Stimulated activated naive CD8-positive, alpha-beta T cell treated with anti-CD3 and anti-CD28 coated beads, Interleukin-15, Interleukin-2, amounts not matched to agents 100 ng/mL and 50 ng/mL, for 24 hours (primary cell): ENCODE results near the gene BCAS1.
A peak's percentile ranks its signal among the peaks of the same experiment; 100 is the strongest.

Experiments
- H3K27ac Mint-ChIP-seq: one replicate; pipeline ENCODE4 v1.8.0; 2021; ENCODE audit warnings: mild to moderate bottlenecking, mixed read lengths
- H3K27me3 Mint-ChIP-seq: one replicate; pipeline ENCODE4 v1.8.0; 2021; ENCODE audit warnings: mixed read lengths
- H3K36me3 Mint-ChIP-seq: one replicate; pipeline ENCODE4 v1.8.0; 2021; ENCODE audit warnings: low read depth, mixed read lengths
- H3K4me1 Mint-ChIP-seq: one replicate; pipeline ENCODE4 v1.8.0; 2021; ENCODE audit warnings: low read depth, mixed read lengths
- H3K4me3 Mint-ChIP-seq: one replicate; pipeline ENCODE4 v1.8.0; 2021; ENCODE audit warnings: mild to moderate bottlenecking, mixed read lengths
- H3K9me3 Mint-ChIP-seq: one replicate; pipeline ENCODE4 v1.8.0; 2021; ENCODE audit warnings: mixed read lengths

The BCAS1 gene

DNA sequence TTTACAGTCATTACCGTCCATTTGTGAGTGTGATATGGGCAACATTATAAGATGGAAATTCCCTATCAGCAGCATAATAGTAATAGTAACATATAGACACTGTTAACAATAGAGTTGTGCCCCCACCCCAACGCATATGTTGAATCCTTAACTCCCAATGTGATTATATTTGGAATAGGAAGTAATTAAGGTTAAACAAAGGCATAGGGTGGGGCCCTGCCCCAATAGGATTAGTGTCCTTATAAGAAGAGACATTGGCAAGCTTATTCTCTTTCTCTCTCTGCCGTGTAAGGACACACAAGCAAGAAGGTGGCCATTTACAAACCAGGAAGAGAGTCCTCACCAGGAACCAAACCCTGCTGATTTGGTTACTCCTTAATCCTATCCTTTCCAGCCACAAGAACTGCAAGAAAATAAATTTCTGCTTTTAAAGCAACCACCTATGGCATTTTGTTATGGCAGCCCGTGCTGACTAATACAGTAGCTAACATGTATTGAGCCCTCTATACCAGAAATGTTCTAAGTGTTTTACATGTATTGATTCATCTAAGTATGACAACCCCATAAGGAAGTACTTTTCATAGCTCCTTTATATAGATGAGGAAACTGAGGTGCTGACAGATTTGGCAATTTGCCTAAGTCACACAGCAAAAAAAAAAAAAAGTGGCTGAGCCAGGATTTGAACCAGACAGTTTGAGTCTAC lies 114.2 kb downstream of the BCAS1 start:
- Mint-ChIP-seq H3K36me3 (no peaks in the 10 kb centered on the region), H3K27ac (no peak overlapping the region), H3K27me3 (peaks cover 12% of the 10 kb centered on the region), H3K4me1 (peaks cover 5% of the 10 kb centered on the region), H3K4me3 (no peak overlapping the region), H3K9me3 (peaks cover 10% of the 10 kb centered on the region)

DNA sequence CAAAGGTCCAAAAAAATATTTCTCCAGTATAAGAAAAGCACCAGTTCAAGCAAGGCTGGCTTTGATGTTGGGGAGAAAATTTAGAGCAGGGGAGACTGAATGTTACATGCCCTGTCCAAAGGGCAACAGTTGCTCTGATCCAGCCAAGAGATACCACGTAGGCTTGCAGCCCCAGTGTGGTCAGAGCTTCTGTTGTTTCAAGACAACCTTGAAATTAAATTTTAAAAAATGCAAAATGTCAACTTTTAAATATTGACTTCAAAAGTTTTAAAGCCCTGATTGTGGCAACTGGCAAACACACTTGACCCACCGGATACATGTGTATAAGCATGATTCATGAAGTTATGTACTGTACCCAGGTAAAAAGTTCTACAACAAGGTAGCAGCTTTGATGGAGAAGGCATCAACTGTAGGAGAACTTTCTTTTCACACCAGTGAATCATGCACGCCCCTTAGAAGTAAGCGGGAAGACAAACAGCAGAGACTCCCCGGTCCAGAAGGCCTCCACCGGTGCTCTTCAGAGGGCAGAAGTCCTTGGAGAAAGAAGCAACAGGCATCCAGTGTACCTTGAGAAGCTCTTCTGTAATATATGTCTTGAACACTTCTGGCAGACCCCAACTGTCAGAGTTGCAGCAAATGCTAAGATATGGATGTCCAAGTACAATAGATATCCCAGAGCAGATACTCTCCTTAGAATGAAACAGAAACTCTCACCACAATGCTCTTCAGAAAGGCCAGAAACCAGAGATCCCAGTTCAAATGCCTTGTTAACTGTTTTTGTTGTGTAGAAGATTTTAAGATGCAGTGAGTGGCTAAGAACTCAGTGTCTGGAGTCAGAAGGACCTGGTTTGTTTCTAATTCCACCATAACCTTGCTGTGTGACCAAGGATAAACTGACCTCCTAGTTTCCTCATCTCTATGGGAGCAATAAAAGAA lies 115.4 kb downstream of the BCAS1 start:
- Mint-ChIP-seq H3K4me3 (no peak overlapping the region), H3K27ac (no peak overlapping the region), H3K9me3 (peaks cover 10% of the 10 kb centered on the region), H3K4me1 (peaks cover 12% of the 10 kb centered on the region), H3K36me3 (no peaks in the 10 kb centered on the region), H3K27me3 (peaks cover 6% of the 10 kb centered on the region)

DNA sequence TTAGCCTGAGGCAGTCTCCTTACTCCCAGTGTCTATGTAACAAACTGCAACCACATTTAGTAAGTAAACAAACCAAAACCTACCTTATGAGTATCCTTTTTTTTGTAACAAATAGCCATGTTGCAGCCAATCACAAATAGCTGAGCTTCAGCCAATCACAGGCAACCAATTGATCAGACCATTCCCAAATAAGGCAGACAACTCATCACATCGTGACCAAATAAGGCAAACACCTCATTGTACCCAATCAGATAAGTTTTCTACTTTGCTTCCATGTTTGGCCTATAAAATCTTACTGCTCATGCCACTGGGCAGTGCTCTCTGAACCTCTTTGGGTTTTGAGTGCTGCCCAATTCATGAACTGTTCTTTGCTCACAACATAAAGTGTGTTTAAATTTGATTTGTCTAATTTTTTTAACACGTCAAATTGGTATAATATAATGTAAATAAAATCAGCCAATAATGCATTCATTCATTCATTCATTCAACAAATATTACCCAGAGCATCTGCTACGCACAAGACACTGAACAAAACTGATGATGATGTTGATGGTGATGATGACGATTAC lies 117.8 kb downstream of the BCAS1 start:
- Mint-ChIP-seq H3K27me3 (no peaks in the 10 kb centered on the region), H3K9me3 (peaks cover 10% of the 10 kb centered on the region), H3K4me3 (no peak overlapping the region), H3K27ac (no peak overlapping the region), H3K36me3 (no peaks in the 10 kb centered on the region), H3K4me1 (peaks cover 36% of the 10 kb centered on the region)

DNA sequence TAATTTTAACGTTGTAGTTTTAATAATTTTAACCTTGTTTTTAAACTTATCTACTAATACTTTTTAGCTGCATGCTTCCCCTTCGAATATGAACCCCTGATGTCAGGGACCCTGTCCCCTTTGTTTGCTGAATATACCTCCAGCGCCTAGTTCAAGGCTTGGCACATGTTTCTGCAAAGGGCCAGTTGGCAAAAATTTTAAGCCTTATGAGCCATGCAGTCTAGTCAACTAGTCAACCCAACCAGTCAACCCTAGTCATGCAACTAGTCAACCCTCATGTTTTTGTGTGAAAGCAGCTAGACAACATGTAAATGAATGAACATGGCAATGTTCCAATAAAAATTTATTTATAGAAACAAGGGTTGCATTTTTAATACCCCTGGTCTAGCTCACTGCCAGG lies 119.8 kb downstream of the BCAS1 start:
- H3K4me3 Mint-ChIP-seq = no peak overlapping the region
- H3K36me3 Mint-ChIP-seq = no peaks in the 10 kb centered on the region
- peaks cover 36% of the 10 kb centered on the region for H3K4me1 Mint-ChIP-seq
- no peaks in the 10 kb centered on the region for H3K27me3 Mint-ChIP-seq
- H3K9me3 Mint-ChIP-seq = peaks cover 10% of the 10 kb centered on the region
- peak overlapping the region; percentile 92 for H3K27ac Mint-ChIP-seq

DNA sequence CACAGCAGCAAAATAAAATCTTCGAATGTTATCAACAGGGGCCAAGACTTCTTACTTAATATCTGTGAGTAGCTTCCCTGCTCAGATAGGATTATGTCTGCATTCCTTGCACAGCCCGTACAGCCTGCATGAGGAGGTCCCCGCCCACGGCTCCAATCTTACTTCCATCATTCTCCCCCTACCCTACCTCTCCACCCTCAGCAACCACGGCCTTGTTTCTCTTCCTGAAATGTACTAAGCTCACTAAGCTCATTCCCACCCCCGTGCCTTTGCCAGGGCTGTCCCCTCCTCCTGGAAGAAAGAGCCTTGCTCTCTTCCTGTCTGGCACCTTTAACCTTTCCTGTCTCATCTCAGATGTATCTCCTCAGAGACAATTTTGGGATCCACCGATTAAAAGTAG lies 120.4 kb downstream of the BCAS1 start:
- Mint-ChIP-seq H3K36me3 (no peaks in the 10 kb centered on the region), H3K9me3 (peaks cover 10% of the 10 kb centered on the region), H3K27me3 (no peaks in the 10 kb centered on the region), H3K4me1 (peaks cover 36% of the 10 kb centered on the region), H3K4me3 (peak overlapping the region; percentile 5), H3K27ac (peak overlapping the region; percentile 92)

DNA sequence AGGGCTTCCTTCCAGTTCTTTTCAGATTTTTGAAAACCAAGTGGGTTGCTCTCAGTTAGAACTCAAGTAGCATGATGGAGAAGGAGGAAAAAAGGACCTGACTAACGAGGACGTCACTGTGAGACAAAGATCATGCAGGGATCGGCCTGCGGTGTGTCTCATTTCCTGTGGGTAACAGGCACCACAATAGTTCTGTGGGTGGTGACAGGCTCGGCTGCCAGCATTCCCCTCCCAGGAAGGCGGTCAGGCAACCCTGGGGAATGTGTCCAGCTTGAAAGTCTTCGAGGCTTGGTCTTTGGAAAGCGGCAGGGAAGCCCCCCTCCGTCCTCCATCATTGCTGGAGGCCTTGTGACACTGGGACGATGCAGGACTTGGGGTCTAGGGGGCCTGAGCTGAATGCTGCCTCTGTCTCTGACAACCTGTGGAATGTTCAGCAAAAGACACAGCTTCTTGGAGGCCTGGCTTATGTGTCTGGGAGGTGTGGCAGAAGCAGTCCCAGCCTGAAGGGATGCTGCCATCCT lies 121.0 kb downstream of the BCAS1 start:
- peaks cover 36% of the 10 kb centered on the region for H3K4me1 Mint-ChIP-seq
- peak overlapping the region; percentile 77 for H3K4me3 Mint-ChIP-seq
- H3K27ac Mint-ChIP-seq = peak overlapping the region; percentile 92

DNA sequence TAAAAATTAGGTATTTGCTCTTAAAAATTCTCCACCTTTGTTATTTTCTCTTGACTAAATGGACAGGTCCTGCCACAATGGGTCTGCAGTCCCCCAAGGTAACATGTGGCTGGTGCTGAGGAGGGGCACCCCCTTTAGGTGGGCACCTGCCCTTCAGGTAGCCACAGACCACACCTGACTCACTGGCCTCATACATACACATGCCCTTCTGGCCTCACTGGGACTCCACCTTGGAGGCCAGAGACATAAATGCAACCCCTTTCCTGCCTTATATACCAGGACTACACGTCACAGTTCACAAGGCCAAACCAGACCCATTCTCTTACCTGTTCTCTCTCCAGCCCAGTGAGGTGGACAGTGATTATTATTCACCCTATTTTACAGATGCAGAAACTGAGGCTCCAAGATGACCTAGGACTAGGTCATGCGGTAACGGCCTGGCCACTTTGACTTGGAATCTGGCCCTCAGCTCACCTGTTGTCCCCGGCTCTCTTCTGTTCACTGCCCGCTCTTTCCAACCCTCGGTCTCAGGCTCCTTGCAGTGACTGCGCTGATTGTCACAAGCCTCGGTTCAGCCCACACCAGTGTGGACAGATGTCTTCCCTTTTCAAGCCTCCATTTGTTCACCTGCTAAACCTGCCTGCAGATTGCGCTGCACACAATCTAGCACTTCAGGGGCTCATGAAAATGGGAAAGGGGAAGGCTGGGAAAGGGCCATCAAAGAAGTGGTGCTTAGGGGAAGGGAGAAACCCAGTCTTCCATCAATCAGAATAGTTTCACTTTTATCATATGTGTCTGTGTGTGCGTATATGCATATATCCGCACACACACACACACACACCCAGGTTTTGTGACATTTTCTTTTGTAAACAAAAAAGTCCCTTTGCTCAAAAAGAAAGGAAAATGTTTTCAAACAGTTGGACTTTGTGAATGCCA lies 121.7 kb downstream of the BCAS1 start:
- Mint-ChIP-seq H3K27ac (peak overlapping the region; percentile 92), H3K27me3 (no peaks in the 10 kb centered on the region), H3K4me3 (peak overlapping the region; percentile 77), H3K36me3 (no peaks in the 10 kb centered on the region), H3K9me3 (peaks cover 10% of the 10 kb centered on the region), H3K4me1 (peaks cover 41% of the 10 kb centered on the region)

More for the DNA sequence above, 121.0 kb downstream of the BCAS1 start:
- Mint-ChIP-seq H3K9me3 (peaks cover 10% of the 10 kb centered on the region), H3K27me3 (no peaks in the 10 kb centered on the region), H3K36me3 (no peaks in the 10 kb centered on the region)

DNA sequence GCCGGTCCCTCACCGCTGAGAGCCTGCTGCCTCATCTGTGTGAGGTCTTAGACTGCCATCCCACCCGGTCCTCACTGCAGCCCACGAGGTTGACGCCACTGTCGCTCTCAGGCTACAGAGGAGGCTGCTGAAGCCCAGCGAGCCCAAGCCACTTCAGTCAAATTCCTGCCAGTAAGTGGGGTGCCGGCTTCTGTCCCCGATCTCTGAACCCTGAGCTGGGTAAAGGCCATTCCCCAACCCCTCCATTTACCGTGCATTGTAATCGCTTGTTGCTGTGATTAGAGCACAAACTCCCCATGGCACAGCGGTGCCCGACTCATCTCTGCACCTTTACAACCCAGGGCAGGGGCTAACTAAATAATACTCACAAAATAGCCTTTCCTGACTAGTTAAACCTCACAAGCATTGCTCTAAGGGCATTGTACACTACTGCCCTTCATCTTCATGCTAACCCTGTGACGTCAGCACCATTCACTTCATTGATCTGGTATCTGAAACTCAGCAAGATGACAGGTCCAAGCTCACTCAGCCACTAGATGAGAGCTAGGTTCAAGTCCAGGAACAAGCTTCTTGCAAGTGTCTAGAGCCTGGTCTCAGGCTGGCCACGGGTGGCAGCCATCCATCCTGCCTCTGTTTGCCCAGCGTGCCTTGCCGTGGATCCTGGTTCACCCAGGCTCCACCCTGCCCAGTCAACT lies 122.7 kb downstream of the BCAS1 start:
- Mint-ChIP-seq H3K36me3 (no peaks in the 10 kb centered on the region), H3K4me3 (no peak overlapping the region), H3K4me1 (peaks cover 48% of the 10 kb centered on the region), H3K27me3 (no peaks in the 10 kb centered on the region), H3K9me3 (peaks cover 10% of the 10 kb centered on the region), H3K27ac (no peak overlapping the region)

DNA sequence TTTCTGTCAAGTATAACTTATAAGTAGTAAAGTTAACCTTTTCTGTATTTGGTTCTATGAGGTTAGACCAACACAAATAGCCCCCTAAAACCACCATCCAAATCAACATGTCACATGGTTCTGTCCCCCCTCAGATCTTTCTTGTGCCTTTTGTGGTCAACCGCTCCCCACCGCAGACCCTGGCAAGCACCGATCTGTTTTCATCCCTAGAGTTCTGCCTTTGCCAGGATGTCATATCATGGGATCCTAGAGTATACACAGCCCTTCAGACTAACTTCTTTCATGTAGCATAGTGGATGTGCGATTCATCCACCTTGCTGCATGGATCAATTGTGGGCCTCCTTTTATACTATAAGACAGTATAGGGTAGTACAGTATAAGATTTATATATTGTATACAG lies 124.3 kb downstream of the BCAS1 start:
- no peak overlapping the region for H3K27ac Mint-ChIP-seq
- no peak overlapping the region for H3K4me3 Mint-ChIP-seq
- no peaks in the 10 kb centered on the region for H3K36me3 Mint-ChIP-seq
- peaks cover 55% of the 10 kb centered on the region for H3K4me1 Mint-ChIP-seq
- H3K9me3 Mint-ChIP-seq = no peaks in the 10 kb centered on the region
- no peaks in the 10 kb centered on the region for H3K27me3 Mint-ChIP-seq

DNA sequence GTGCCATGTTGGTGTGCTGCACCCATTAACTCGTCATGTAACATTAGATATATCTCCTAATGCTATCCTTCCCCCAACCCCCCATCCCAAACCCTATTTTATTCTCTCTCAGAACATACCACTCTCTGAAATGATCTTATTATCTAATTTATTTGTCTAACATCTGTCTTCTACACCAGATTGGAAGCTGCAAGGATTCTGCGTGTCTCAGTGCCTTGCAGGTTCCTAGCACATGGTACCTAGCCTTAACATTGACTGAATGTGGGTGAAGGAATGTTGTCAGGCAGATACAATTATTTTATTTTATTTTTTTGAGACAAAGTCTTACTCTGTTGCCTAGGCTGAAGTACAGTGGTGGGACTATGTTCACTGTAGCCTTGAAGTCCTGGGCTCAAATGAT lies 124.9 kb downstream of the BCAS1 start:
- H3K4me3 Mint-ChIP-seq = no peak overlapping the region
- H3K36me3 Mint-ChIP-seq = no peaks in the 10 kb centered on the region
- H3K27ac Mint-ChIP-seq = no peak overlapping the region
- no peaks in the 10 kb centered on the region for H3K27me3 Mint-ChIP-seq
- peaks cover 60% of the 10 kb centered on the region for H3K4me1 Mint-ChIP-seq
- H3K9me3 Mint-ChIP-seq = no peaks in the 10 kb centered on the region

DNA sequence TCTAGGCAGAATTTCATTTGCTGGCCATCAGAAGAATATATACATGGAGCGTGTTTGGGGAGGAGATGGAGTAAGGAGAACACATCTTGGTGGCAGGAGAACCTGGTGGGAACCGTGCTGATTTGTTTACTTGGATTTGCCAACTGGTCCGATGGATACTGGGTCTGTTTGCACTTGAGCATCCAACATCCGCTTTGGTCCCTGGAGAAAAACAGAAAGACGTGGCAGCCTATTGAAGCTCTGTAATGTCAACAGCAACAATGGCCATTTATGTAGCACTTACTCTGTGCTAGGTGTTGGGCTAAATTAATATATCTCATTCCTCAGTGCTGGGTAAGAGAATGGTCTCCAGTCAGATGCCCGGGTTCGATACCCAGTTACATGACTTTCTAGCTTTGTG lies 125.6 kb downstream of the BCAS1 start:
- Mint-ChIP-seq H3K9me3 (no peaks in the 10 kb centered on the region), H3K27ac (no peak overlapping the region), H3K36me3 (no peaks in the 10 kb centered on the region), H3K4me1 (peaks cover 60% of the 10 kb centered on the region), H3K4me3 (no peak overlapping the region), H3K27me3 (no peaks in the 10 kb centered on the region)

DNA sequence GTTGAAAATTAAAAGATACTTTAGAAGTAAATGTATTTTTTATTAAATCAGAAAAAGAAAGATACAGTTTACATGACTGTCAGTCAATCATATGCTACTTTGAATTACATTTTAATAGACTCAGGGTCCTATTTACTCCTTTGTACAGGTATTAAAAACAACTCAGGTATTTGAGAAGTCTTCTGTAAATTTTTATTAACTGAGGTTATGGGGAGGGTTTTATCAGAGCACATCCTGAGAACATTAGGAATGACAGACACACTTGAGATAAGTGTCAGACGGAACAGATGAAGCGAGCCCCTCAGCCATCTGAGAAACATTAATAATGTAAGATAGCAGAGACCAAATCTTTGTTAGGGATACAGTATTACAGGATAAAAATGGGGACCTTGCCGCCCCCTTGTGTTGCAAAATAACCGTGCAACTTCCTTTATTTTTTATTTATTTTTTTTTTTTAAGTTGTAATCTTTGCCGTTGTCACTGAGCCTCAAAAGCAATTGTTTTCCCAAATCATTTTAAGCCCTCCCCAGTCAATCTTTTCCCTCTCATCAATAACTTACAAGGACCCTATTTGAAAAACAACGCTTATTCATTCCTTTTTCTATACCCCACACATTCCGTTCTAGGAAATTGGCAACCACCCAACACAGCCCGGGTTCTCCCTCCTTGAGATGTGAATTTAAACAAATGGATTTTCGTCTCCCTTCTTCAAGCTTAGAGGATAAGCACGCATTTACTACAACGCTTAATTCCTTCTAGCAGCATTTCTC lies 126.7 kb downstream of the BCAS1 start:
- no peaks in the 10 kb centered on the region for H3K9me3 Mint-ChIP-seq
- peak overlapping the region; percentile 32 for H3K27ac Mint-ChIP-seq
- no peaks in the 10 kb centered on the region for H3K27me3 Mint-ChIP-seq
- H3K4me1 Mint-ChIP-seq = peaks cover 57% of the 10 kb centered on the region
- no peaks in the 10 kb centered on the region for H3K36me3 Mint-ChIP-seq
- peak overlapping the region; percentile 22 for H3K4me3 Mint-ChIP-seq

DNA sequence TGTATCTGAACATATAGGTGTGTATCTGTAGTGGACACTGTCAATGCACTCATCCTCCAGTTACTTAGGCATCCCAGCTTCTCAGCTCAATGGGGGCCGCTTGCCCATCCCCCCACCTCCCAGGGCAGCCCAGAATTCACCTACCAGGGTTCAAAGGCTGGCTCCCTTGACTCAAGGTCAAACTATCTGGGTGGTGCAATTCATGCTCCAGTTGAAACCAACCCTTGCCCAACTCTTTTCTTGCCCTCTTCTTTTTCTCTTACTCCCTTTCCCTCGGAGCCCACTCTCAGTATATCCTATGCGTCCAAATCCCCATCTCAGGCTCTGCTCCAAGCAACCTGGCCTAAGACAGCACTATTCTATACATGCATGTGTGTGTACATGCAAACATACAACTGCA lies 127.4 kb downstream of the BCAS1 start:
- Mint-ChIP-seq H3K27me3 (no peaks in the 10 kb centered on the region), H3K4me1 (peaks cover 53% of the 10 kb centered on the region), H3K27ac (no peak overlapping the region), H3K4me3 (no peak overlapping the region), H3K9me3 (no peaks in the 10 kb centered on the region), H3K36me3 (no peaks in the 10 kb centered on the region)
